IPS DF 4.7 (cell line): Measurements from ENCODE around the gene KRT86.
"Not testable (repeated sequence)": the region's sequence is repeated elsewhere in the genome, so short reads cannot be mapped to it uniquely, and the experiment has no call there.

Experiments
- DNase-seq: peaks from one replicate; pipeline ENCODE4 v3.0.0-alpha.2; 2013; ENCODE audit warnings: low spot score; ENCODE audit errors: extremely low read depth

KRT86 gene

GRCh38 chr12:52313461-52313860, 39.0 kb downstream of the KRT86 start:
- no peak for DNase-seq

GRCh38 chr12:52313926-52314325, 39.5 kb downstream of the KRT86 start:
- DNase-seq: no peak

GRCh38 chr12:52314511-52314910, 40.1 kb downstream of the KRT86 start:
- DNase-seq: no peak

- not testable (repeated sequence) for DNase-seq
Measured at GRCh38 chr12:52315721-52316120, 41.3 kb downstream of the KRT86 start.

GRCh38 chr12:52316290-52316689, 41.8 kb downstream of the KRT86 start:
- DNase-seq: no peak

- no peak for DNase-seq
Measured at GRCh38 chr12:52316701-52317100, 42.3 kb downstream of the KRT86 start.

GRCh38 chr12:52317468-52318052, 43.1 kb downstream of the KRT86 start:
- no peak for DNase-seq

GRCh38 chr12:52318241-52318990, 44.0 kb downstream of the KRT86 start:
- no peak for DNase-seq

- DNase-seq: no peak
Measured at GRCh38 chr12:52319097-52319496, 44.7 kb downstream of the KRT86 start.

- DNase-seq: no peak
Measured at GRCh38 chr12:52320784-52321400, 46.4 kb downstream of the KRT86 start, which contains the start of gene KRT83. Gene KRT83 (minus strand): TSS chr12:52321398. CDS start chr12:52321335, 63 bp downstream.

- no peak for DNase-seq
Measured at GRCh38 chr12:52321418-52321817, 47.0 kb downstream of the KRT86 start.

- no peak for DNase-seq
Measured at GRCh38 chr12:52322069-52322468, 47.6 kb downstream of the KRT86 start.

- DNase-seq: no peak
Measured at GRCh38 chr12:52323001-52323400, 48.6 kb downstream of the KRT86 start.

GRCh38 chr12:52323416-52324152, 49.1 kb downstream of the KRT86 start:
- DNase-seq: no peak

- DNase-seq: no peak
Measured at GRCh38 chr12:52324153-52324444, 49.7 kb downstream of the KRT86 start.

- peak; percentile 78 for DNase-seq
Measured at GRCh38 chr12:52327052-52327829, 52.8 kb downstream of the KRT86 start.

- no peak for DNase-seq
Measured at GRCh38 chr12:52327830-52328500, 53.5 kb downstream of the KRT86 start.

- DNase-seq: no peak
Measured at GRCh38 chr12:52331039-52331438, 56.6 kb downstream of the KRT86 start.

- DNase-seq: no peak
Measured at GRCh38 chr12:52331833-52332232, 57.4 kb downstream of the KRT86 start.

GRCh38 chr12:52332381-52332780, 57.9 kb downstream of the KRT86 start:
- no peak for DNase-seq

- DNase-seq: no peak
Measured at GRCh38 chr12:52333321-52333720, 58.9 kb downstream of the KRT86 start.
